Keratinocyte (primary cell): ENCODE data around the gene CYP2F1. TPM values are rescaled to one million over a fixed set of nuclear protein-coding genes. Genes with fewer than 3 reads are reported as not detected.
A peak's percentile ranks its signal among the peaks of the same experiment; 100 is the strongest.

ENCODE experiments used
- DNase-seq: peaks from one replicate; pipeline ENCODE4 v3.0.0-alpha.2; 2011; ENCODE audit warnings: low read depth, missing footprints, low spot score
- FAIRE-seq: peaks from 2 replicates; lab custom pipeline; 2011; peaks lifted over from hg19 to GRCh38; lab: Jason Lieb, UNC
- H2AFZ ChIP-seq: 2 replicates; pipeline ENCODE4 v1.6.0; 2012; ENCODE audit warnings: low read length, control low read depth, inconsistent platforms; ENCODE audit not compliant: control insufficient read depth
- H3K27ac ChIP-seq: 2 replicates; pipeline ENCODE4 v1.5.1; 2011; ENCODE audit warnings: low read length; ENCODE audit not compliant: control insufficient read depth, insufficient read depth
- H3K27me3 ChIP-seq: 3 replicates; pipeline ENCODE4 v1.6.0; 2011; ENCODE audit warnings: low read length; ENCODE audit not compliant: control insufficient read depth, insufficient read depth; ENCODE audit errors: extremely low read depth
- H3K36me3 ChIP-seq, 2 experiments: 2 replicates in 1 of 2; 3 replicates in 1 of 2; pipeline ENCODE4 v1.5.1; 2011; ENCODE audit warnings: low read length in 2 of 2, mild to moderate bottlenecking in 1 of 2; ENCODE audit not compliant: control insufficient read depth in 2 of 2, insufficient read depth in 2 of 2; ENCODE audit errors: extremely low read depth in 1 of 2
- H3K4me1 ChIP-seq: 3 replicates; pipeline ENCODE4 v1.5.1; 2011; ENCODE audit warnings: low read length; ENCODE audit not compliant: control insufficient read depth, insufficient read depth; ENCODE audit errors: extremely low read depth
- H3K4me2 ChIP-seq: 3 replicates; pipeline ENCODE4 v1.6.0; 2011; ENCODE audit warnings: low read depth, low read length; ENCODE audit not compliant: control insufficient read depth, insufficient read depth; ENCODE audit errors: extremely low read depth
- H3K4me3 ChIP-seq, 3 experiments: fragments of 200-600 bp in 1 of 3; sonication (generic) in 1 of 3; 2 replicates in 2 of 3; 3 replicates in 1 of 3; pipeline ENCODE4 v1.5.1; 2011 to 2016; ENCODE audit warnings: low read length in 3 of 3, mild to moderate bottlenecking in 3 of 3, control low read depth in 2 of 3, inconsistent platforms in 1 of 3, low read depth in 1 of 3, mixed read lengths in 1 of 3, mixed run types in 1 of 3, moderate library complexity in 1 of 3; ENCODE audit not compliant: control insufficient read depth in 2 of 3, insufficient read depth in 2 of 3; ENCODE audit errors: extremely low read depth in 1 of 3
- H3K79me2 ChIP-seq: 2 replicates; pipeline ENCODE4 v1.6.0; 2012; ENCODE audit warnings: low read length; ENCODE audit not compliant: control insufficient read depth, insufficient read depth
- H3K9ac ChIP-seq: 3 replicates; pipeline ENCODE4 v1.6.0; 2011; ENCODE audit warnings: low read length; ENCODE audit not compliant: control insufficient read depth, insufficient read depth; ENCODE audit errors: extremely low read depth
- H3K9me1 ChIP-seq: 3 replicates; pipeline ENCODE4 v1.6.0; 2011; ENCODE audit warnings: low read length; ENCODE audit not compliant: control insufficient read depth, insufficient read depth; ENCODE audit errors: extremely low read depth
- H3K9me3 ChIP-seq: 2 replicates; pipeline ENCODE4 v1.5.1; 2012; ENCODE audit warnings: low read depth, low read length; ENCODE audit not compliant: control insufficient read depth
- H4K20me1 ChIP-seq: 3 replicates; pipeline ENCODE4 v1.6.0; 2011; ENCODE audit warnings: low read length; ENCODE audit not compliant: control insufficient read depth, insufficient read depth; ENCODE audit errors: extremely low read depth
- EZH2 ChIP-seq: IDR thresholded peaks from one replicate; pipeline ENCODE4 v1.6.1; 2012; ENCODE audit warnings: inconsistent platforms, mild to moderate bottlenecking, low read length, moderate library complexity
- dilution Hi-C: fragments of 300-500 bp; cut with MboI; formaldehyde crosslinking; loops from one replicate; pipeline ENCODE4 v1.7.0; 2020; ENCODE audit warnings: low sequenced_read_pairs; ENCODE audit not compliant: extremely low pct_ligation_motif_present
- polyA plus RNA-seq, 5 experiments: library from polyadenylated mRNA; depleted of rRNA in 3 of 5; stranded (reverse) in 3 of 5; stranded (forward) in 1 of 5; unstranded in 1 of 5; fragments of >200 nt; gene quantifications; 1 replicate in 1 of 5; 2 replicates in 3 of 5; 3 replicates in 1 of 5; pipeline versions ENCODE4 v1.2.1 to v1.2.3, GENCODE V29; 2011 to 2012; ENCODE audit warnings: missing spikeins in 2 of 5, low read depth in 1 of 5, low replicate concordance in 1 of 5
- TF ChIP-seq, protein P1 (sequence below), 3 experiments: IDR thresholded peaks in 1 of 3; conservative IDR thresholded peaks in 1 of 3; optimal IDR thresholded peaks in 1 of 3; 2 replicates in 2 of 3; 3 replicates in 1 of 3; pipeline versions ENCODE3 to v1.5.1; 2011; ENCODE audit warnings: low read length in 3 of 3, mild to moderate bottlenecking in 3 of 3, moderate library complexity in 2 of 3, control low read depth in 1 of 3, inconsistent platforms in 1 of 3; ENCODE audit not compliant: insufficient read depth in 2 of 3; ENCODE audit errors: extremely low read depth in 1 of 3

Gene CYP2F1
- polyA plus RNA-seq, 1 donor (not counting 4 experiments of a cell fraction or from before 2014, with no cell fraction given) = not detected

- no peak for TF ChIP-seq EZH2
- TF ChIP-seq, protein P1, sequence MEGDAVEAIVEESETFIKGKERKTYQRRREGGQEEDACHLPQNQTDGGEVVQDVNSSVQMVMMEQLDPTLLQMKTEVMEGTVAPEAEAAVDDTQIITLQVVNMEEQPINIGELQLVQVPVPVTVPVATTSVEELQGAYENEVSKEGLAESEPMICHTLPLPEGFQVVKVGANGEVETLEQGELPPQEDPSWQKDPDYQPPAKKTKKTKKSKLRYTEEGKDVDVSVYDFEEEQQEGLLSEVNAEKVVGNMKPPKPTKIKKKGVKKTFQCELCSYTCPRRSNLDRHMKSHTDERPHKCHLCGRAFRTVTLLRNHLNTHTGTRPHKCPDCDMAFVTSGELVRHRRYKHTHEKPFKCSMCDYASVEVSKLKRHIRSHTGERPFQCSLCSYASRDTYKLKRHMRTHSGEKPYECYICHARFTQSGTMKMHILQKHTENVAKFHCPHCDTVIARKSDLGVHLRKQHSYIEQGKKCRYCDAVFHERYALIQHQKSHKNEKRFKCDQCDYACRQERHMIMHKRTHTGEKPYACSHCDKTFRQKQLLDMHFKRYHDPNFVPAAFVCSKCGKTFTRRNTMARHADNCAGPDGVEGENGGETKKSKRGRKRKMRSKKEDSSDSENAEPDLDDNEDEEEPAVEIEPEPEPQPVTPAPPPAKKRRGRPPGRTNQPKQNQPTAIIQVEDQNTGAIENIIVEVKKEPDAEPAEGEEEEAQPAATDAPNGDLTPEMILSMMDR (optimal IDR thresholded peaks at IDR 0.05 in 1 of 3, IDR thresholded peaks at IDR 0.05 in 1 of 3, conservative IDR thresholded peaks at IDR 0.05 in 1 of 3; ENCODE audit: extremely low read depth in 1 of 3, insufficient read depth in 2 of 3, low read length in 3 of 3) = no peak
- Histone ChIP-seq H3K4me2 (peak overlapping the region; percentile 74), H3K4me1 (peaks cover 11% of the 10 kb centered on the region), H3K9me3 (no peaks in the 10 kb centered on the region), H3K36me3 (no peaks in the 10 kb centered on the region), H3K27ac (peak overlapping the region; percentile 65), H3K9me1 (no peaks in the 10 kb centered on the region), H3K79me2 (no peaks in the 10 kb centered on the region), H2AFZ (peak overlapping the region; percentile 67), H4K20me1 (no peaks in the 10 kb centered on the region), H3K27me3 (no peaks in the 10 kb centered on the region), H3K9ac (peak overlapping the region; percentile 14), H3K4me3 (peak overlapping the region; percentile 15 to 43 (median 37))
- FAIRE-seq = peak; percentile 75
- DNase-seq = no peak
- dilution Hi-C loops = no loop called here
Measured at GRCh38 chr19:41175801-41176777, 61.9 kb downstream of the CYP2F1 start.

Other genes with a start within 250 kb of the CYP2F1 start
- not detected in 3 replicates for gene CYP2A7, start 232.2 kb upstream of the CYP2F1 start, polyA plus RNA-seq
- gene CYP2B6, start 123.2 kb upstream of the CYP2F1 start, polyA plus RNA-seq = not detected in 3 replicates
- gene CYP2A13, start 26.0 kb upstream of the CYP2F1 start, polyA plus RNA-seq = not detected in 3 replicates
- gene CYP2S1, start 78.8 kb downstream of the CYP2F1 start, polyA plus RNA-seq = 4.9 to 5.8 TPM (median 4.9 TPM) in 3 replicates
- 12.2 to 36.3 TPM (median 21.7 TPM) in 3 replicates for gene AXL, start 104.8 kb downstream of the CYP2F1 start, polyA plus RNA-seq
- gene HNRNPUL1, start 149.9 kb downstream of the CYP2F1 start, polyA plus RNA-seq = 21.1 to 48.3 TPM (median 40.2 TPM) in 3 replicates
- 6.8 to 9.6 TPM (median 9.5 TPM) in 3 replicates for gene CCDC97, start 195.7 kb downstream of the CYP2F1 start, polyA plus RNA-seq
- 4.3 to 11.0 TPM (median 5.8 TPM) in 3 replicates for gene TGFB1, start 239.5 kb downstream of the CYP2F1 start, polyA plus RNA-seq
- gene B9D2, start 249.7 kb downstream of the CYP2F1 start, polyA plus RNA-seq = 2.8 to 3.4 TPM (median 3.0 TPM) in 3 replicates